GM12873 (cell line): ENCODE measurements around the gene RAB28.

Experiments
- TF ChIP-seq, protein P1 (sequence below): IDR thresholded peaks from 2 replicates; pipeline ENCODE4 v1.5.1; 2012; ENCODE audit warnings: low read depth, mild to moderate bottlenecking, moderate library complexity, low read length, control low read depth; ENCODE audit not compliant: insufficient read depth; ENCODE audit errors: missing control alignments

RAB28 gene

DNA sequence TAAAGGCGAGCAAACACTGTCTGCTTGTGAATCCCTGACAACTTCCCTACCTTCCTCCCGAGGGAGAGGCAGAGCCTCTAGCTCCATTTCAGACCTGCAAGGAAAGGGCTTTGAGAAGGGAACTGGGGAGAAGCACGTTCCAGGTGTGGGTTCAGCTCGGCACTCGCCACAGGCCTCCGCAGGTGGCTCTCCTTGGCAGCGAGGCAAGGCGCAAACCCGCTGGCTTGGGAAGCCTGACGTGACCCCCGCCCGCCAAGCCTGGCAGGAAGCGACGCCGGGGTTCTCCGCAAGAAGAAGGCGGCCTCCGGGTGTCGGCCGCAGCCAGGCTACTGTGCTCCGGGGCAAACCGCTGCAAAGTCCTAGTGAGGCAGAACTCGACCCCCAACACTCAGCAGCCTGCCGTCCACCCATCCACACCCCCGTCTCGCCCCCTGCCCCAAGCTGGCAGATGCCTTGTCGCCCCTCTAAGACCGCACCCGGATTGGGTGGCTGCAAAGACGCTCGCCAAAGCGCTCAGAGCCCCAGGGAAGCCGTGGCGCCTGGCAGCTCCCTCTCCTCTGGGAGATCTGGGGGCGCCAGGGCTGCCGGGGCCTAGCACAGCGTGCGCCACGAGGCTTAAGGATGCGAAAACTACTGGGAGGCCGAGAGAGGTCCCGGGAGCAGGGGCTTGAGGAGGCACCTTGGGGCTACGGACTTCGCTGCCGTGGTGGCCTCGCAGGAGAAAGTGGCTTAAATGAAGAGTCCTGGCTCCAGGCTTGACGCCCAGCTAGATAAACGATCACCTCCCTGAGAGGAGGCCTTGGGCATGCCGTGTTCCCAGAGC, 38.4 kb upstream of the RAB28 start:
- TF ChIP-seq, protein P1, sequence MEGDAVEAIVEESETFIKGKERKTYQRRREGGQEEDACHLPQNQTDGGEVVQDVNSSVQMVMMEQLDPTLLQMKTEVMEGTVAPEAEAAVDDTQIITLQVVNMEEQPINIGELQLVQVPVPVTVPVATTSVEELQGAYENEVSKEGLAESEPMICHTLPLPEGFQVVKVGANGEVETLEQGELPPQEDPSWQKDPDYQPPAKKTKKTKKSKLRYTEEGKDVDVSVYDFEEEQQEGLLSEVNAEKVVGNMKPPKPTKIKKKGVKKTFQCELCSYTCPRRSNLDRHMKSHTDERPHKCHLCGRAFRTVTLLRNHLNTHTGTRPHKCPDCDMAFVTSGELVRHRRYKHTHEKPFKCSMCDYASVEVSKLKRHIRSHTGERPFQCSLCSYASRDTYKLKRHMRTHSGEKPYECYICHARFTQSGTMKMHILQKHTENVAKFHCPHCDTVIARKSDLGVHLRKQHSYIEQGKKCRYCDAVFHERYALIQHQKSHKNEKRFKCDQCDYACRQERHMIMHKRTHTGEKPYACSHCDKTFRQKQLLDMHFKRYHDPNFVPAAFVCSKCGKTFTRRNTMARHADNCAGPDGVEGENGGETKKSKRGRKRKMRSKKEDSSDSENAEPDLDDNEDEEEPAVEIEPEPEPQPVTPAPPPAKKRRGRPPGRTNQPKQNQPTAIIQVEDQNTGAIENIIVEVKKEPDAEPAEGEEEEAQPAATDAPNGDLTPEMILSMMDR, result no peak

DNA sequence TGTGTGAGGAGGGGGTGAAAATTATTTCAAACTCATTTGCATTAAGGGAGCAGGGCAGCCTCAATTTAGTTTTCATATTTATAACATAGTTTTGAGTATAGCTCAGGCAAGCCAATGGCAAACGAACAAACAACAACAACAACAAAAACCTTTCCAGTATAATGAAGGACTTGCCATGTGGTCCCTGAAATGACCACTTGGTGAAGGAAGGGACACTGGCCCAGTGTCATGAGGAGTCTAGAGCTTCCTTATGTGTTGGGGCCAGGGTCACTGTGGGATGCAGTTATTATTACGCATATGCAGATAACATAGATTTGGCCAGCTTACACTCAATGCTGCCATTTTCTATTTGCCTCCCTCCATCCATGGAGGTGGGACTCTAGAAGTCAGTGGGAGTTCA, 36.9 kb upstream of the RAB28 start:
- TF ChIP-seq, protein P1, result no peak

DNA sequence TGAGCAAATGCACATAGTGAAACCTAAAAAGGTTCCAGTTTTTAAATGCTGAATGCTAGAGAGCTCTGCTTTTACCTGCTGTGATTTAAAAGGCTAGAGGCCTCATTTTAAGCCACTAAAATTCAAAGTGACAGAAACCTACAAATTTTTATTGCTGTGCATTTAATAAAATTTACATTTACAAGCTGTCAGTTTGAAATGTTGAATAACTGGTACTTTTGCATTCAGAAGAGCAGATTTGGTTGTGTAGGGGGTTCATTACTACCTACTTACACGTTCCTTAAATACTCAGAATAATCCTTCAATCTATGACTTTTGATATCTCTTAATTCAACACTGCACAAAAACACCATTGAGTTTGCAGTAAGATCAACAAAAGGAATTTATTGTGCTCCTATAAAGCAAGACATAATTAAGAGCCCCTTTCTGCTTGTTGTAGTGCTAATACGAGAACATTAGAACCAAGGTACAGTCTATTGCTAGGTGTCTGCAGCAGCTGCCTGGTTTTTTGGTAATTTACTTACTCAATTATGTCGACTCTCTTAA, 32.2 kb upstream of the RAB28 start:
- TF ChIP-seq, protein P1, result no peak

GRCh38 chr4:13515268-13515667, 31.1 kb upstream of the RAB28 start:
- TF ChIP-seq, protein P1, result no peak

GRCh38 chr4:13514722-13515121, 30.6 kb upstream of the RAB28 start:
- TF ChIP-seq, protein P1, result no peak

- TF ChIP-seq, protein P1, result no peak
Measured at GRCh38 chr4:13511101-13511500, 27.0 kb upstream of the RAB28 start.

DNA sequence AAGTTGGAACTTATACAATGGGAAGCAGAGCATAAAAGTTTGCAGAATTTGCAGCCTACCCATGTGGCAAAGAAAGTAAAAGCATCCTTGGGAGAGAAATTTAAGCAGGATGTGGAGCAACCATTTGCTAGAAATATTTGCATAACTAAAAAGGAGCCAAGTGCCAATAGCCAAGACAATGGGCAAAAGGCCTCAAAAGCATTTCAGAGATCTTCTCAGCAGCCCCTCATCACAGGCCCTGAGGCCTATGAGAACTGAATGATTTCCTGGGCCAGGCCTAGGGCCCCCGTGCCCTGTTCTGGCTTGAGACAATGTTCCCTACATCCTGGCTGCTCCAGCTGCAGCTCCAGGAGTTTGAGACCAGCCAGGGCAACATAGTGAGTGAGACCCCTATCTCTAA, 25.3 kb upstream of the RAB28 start:
- TF ChIP-seq, protein P1, result no peak
